Measurements from ENCODE around the gene FEZ2.

Gene FEZ2

GRCh38 chr2:36512705-36513104 lies 85.3 kb downstream of the FEZ2 start:
- no peak for DNase-seq (ENCODE audit: low spot score)
- TF ChIP-seq CTCF (IDR thresholded peaks at IDR 0.05; ENCODE audit: borderline replicate concordance, control extremely low read depth, extremely low read depth, insufficient read depth, missing control alignments), result no peak
- in situ Hi-C loops (cut with MboI; ENCODE audit: low sequenced_read_pairs, unreplicated experiment), result no loop called here

- TF ChIP-seq CTCF (IDR thresholded peaks at IDR 0.05; ENCODE audit: borderline replicate concordance, control extremely low read depth, extremely low read depth, insufficient read depth, missing control alignments), result no peak
- in situ Hi-C loops (cut with MboI; ENCODE audit: low sequenced_read_pairs, unreplicated experiment), result no loop called here
- DNase-seq (ENCODE audit: low spot score), result peak; percentile 31
These were observed 85.9 kb downstream of the FEZ2 start for GRCh38 chr2:36511858-36512603.

GRCh38 chr2:36509075-36509474 lies 88.9 kb downstream of the FEZ2 start:
- TF ChIP-seq CTCF (IDR thresholded peaks at IDR 0.05; ENCODE audit: borderline replicate concordance, control extremely low read depth, extremely low read depth, insufficient read depth, missing control alignments), result no peak
- in situ Hi-C loops (cut with MboI; ENCODE audit: low sequenced_read_pairs, unreplicated experiment), result no loop called here
- no peak for DNase-seq (ENCODE audit: low spot score)

GRCh38 chr2:36507408-36507812 lies 90.6 kb downstream of the FEZ2 start:
- in situ Hi-C loops (cut with MboI; ENCODE audit: low sequenced_read_pairs, unreplicated experiment), result no loop called here
- DNase-seq (ENCODE audit: low spot score), result peak; percentile 54
- TF ChIP-seq CTCF (IDR thresholded peaks at IDR 0.05; ENCODE audit: borderline replicate concordance, control extremely low read depth, extremely low read depth, insufficient read depth, missing control alignments), result peak; percentile 79

Measured in GM13976 (cell line).